Endothelial cell of umbilical vein (primary cell): Measurements from ENCODE around the gene TUBA1C. TPM values are rescaled to one million over a fixed set of nuclear protein-coding genes. Genes with fewer than 3 reads are reported as not detected.

ENCODE experiments used
- BruUV-seq: library from RNA; stranded (reverse); fragments of 400-500 nt; replicated peaks from 2 replicates; lab custom pipeline; 2021; lab: Mats Ljungman, UMichigan
- CTCF ChIA-PET: fragments of 300-600, 350-600 bp; sonication (Branson Sonifier 250); formaldehyde crosslinking; loops from one replicate; lab custom pipeline; 2021; ENCODE audit warnings: antibody characterized with exemption, inconsistent platforms; lab: Charles Lee
- POLR2A ChIA-PET: fragments of 300-600, 350-600 bp; sonication (Branson Sonifier 250); formaldehyde crosslinking; loops from one replicate; lab custom pipeline; 2021; ENCODE audit warnings: antibody characterized with exemption, inconsistent platforms; lab: Charles Lee
- DNase-seq: peaks from one replicate; pipeline ENCODE4 v3.0.0-alpha.2; 2011; ENCODE audit warnings: low read depth, low spot score
- FAIRE-seq: peaks from 2 replicates; lab custom pipeline; 2011; peaks lifted over from hg19 to GRCh38; lab: Jason Lieb, UNC
- H2AFZ ChIP-seq: 2 replicates; pipeline ENCODE4 v1.6.0; 2012; ENCODE audit warnings: low read depth, low read length, control low read depth, inconsistent platforms
- H3K27ac ChIP-seq: 2 replicates; pipeline ENCODE4 v1.5.1; 2011; ENCODE audit warnings: low read depth, mild to moderate bottlenecking, control low read depth, low read length, moderate library complexity; ENCODE audit not compliant: insufficient read depth
- H3K27me3 ChIP-seq, 2 experiments: 2 replicates each; pipeline versions ENCODE4 v1.6.0 to v1.6.1; 2011; ENCODE audit warnings: low read length in 2 of 2, mixed read lengths in 1 of 2; ENCODE audit not compliant: control insufficient read depth in 2 of 2, insufficient read depth in 2 of 2
- H3K36me3 ChIP-seq, 2 experiments: 2 replicates in 1 of 2; 3 replicates in 1 of 2; pipeline ENCODE4 v1.5.1; 2011; ENCODE audit warnings: low read length in 2 of 2, mild to moderate bottlenecking in 1 of 2, moderate library complexity in 1 of 2; ENCODE audit not compliant: control insufficient read depth in 2 of 2, insufficient read depth in 2 of 2; ENCODE audit errors: extremely low read depth in 1 of 2
- H3K4me1 ChIP-seq: 3 replicates; pipeline ENCODE4 v1.5.1; 2011; ENCODE audit warnings: mild to moderate bottlenecking, low read length; ENCODE audit not compliant: control insufficient read depth, insufficient read depth; ENCODE audit errors: extremely low read depth
- H3K4me2 ChIP-seq: 2 replicates; pipeline ENCODE4 v1.6.1; 2011; ENCODE audit warnings: low read length, control low read depth, mixed read lengths; ENCODE audit not compliant: insufficient read depth
- H3K4me3 ChIP-seq, 3 experiments: fragments of 200-600 bp in 1 of 3; sonication (generic), shearing (Covaris generic) in 1 of 3; replicated peaks in 1 of 3; 2 replicates each; pipeline ENCODE4 v1.5.1; 2011 to 2016; ENCODE audit warnings: control low read depth in 3 of 3, low read length in 3 of 3, mild to moderate bottlenecking in 2 of 3, inconsistent platforms in 1 of 3, low read depth in 1 of 3, moderate library complexity in 1 of 3; ENCODE audit not compliant: insufficient read depth in 1 of 3
- H3K79me2 ChIP-seq: 2 replicates; pipeline ENCODE4 v1.6.0; 2012; ENCODE audit warnings: low read length, inconsistent platforms; ENCODE audit not compliant: control insufficient read depth, insufficient read depth
- H3K9ac ChIP-seq: replicated peaks from 2 replicates; pipeline ENCODE3; 2011; ENCODE audit warnings: low read length, control low read depth; ENCODE audit not compliant: insufficient read depth; ENCODE audit errors: extremely low read depth
- H3K9me1 ChIP-seq: replicated peaks from 3 replicates; pipeline ENCODE4 v1.6.0; 2011; ENCODE audit warnings: mild to moderate bottlenecking, low read length; ENCODE audit not compliant: control insufficient read depth, insufficient read depth; ENCODE audit errors: extremely low read depth
- H3K9me3 ChIP-seq: replicated peaks from 2 replicates; pipeline ENCODE4 v1.5.1; 2012; ENCODE audit warnings: low read length, inconsistent platforms; ENCODE audit not compliant: control insufficient read depth, insufficient read depth
- H4K20me1 ChIP-seq: replicated peaks from 2 replicates; pipeline ENCODE3; 2011; ENCODE audit warnings: mild to moderate bottlenecking, low read length; ENCODE audit not compliant: control insufficient read depth, insufficient read depth; ENCODE audit errors: extremely low read depth
- EZH2 ChIP-seq: IDR thresholded peaks from 2 replicates; pipeline ENCODE4 v1.6.1; 2012; ENCODE audit warnings: borderline replicate concordance, low read depth, mild to moderate bottlenecking, moderate library complexity, low read length, inconsistent platforms; ENCODE audit not compliant: severe bottlenecking
- GATA2 ChIP-seq: IDR thresholded peaks from 2 replicates; pipeline ENCODE4 v1.7.0; 2011; ENCODE audit warnings: low read depth, mild to moderate bottlenecking, moderate library complexity, mixed read lengths, low read length; ENCODE audit not compliant: insufficient read length, insufficient read depth
- JUN ChIP-seq: IDR thresholded peaks from 2 replicates; pipeline ENCODE4 v1.6.1; 2011; ENCODE audit warnings: borderline replicate concordance, low read depth; ENCODE audit not compliant: insufficient read length, insufficient read depth
- MYC ChIP-seq: IDR thresholded peaks from one replicate; pipeline ENCODE4 v1.6.1; 2011; ENCODE audit warnings: mild to moderate bottlenecking, low read depth, low read length
- POLR2AphosphoS5 ChIP-seq: IDR thresholded peaks from 2 replicates; pipeline ENCODE4 v1.6.1; 2012; ENCODE audit warnings: low read depth, mild to moderate bottlenecking, control low read depth, low read length, moderate library complexity; ENCODE audit not compliant: insufficient read depth
- dilution Hi-C: fragments of 300-500 bp; cut with MboI; formaldehyde crosslinking; loops from one replicate; pipeline ENCODE4 v1.15.0; 2019; ENCODE audit warnings: low sequenced_read_pairs; ENCODE audit not compliant: extremely low pct_ligation_motif_present
- intact Hi-C: fragments of 100-400 bp; cut with micrococcal nuclease; formaldehyde crosslinking; loops from one replicate; pipeline ENCODE4 v1.10.0; 2022
- polyA plus RNA-seq, 4 experiments: library from polyadenylated mRNA; depleted of rRNA in 3 of 4; stranded (reverse) in 3 of 4; unstranded in 1 of 4; fragments of >200 nt; gene quantifications; 2 replicates each; pipeline versions ENCODE4 v1.2.1 to v1.2.3, GENCODE V29; 2011 to 2012; ENCODE audit warnings: missing spikeins in 1 of 4
- total RNA-seq: library from RNA; stranded (reverse); gene quantifications from 2 replicates; pipeline ENCODE4 v1.2.3, GENCODE V29; 2021

TUBA1C gene
- total and polyA plus RNA-seq, 2 donors (not counting 3 experiments of a cell fraction or from before 2014, with no cell fraction given), result 515 to 2,063 TPM

- Histone ChIP-seq H3K79me2 (no peaks in the 10 kb centered on the region), H3K9ac (no peak overlapping the region), H3K36me3 (no peaks in the 10 kb centered on the region), H3K4me2 (no peak overlapping the region), H3K4me1 (peaks cover 12% of the 10 kb centered on the region), H3K27me3 (no peaks in the 10 kb centered on the region), H4K20me1 (no peaks in the 10 kb centered on the region), H3K27ac (peak overlapping the region; percentile 42), H2AFZ (peak overlapping the region; percentile 68), H3K9me3 (no peaks in the 10 kb centered on the region), H3K9me1 (no peaks in the 10 kb centered on the region), H3K4me3 (no peak overlapping the region)
- FAIRE-seq, result no peak
- ChIA-PET CTCF (interaction anchor here (1.5 to 2.8 kb wide), 8 partner anchors 8 to 135 kb away, joined by 7 to 18 read pairs (median 12); partner anchors contain the start of genes TUBA1A and TUBA1B), POLR2A (interaction anchor here (1.8 kb wide), 1 partner anchor 45 kb away, joined by 10 read pairs; the partner anchor contains the start of gene TUBA1A)
- BruUV-seq, result TSS peak; percentile 22
- TF ChIP-seq EZH2 (no peak), GATA2 (no peak), MYC (no peak), JUN (no peak), POLR2AphosphoS5 (no peak)
- no peak for DNase-seq
- dilution Hi-C loops, result no loop called here
- intact Hi-C loops, result loop anchor here (1.0 to 2.0 kb wide), 4 partner anchors 31 to 104 kb away; partner anchors contain the start of genes TUBA1A and TUBA1C
Measured at GRCh38 chr12:49233842-49234526, 30.9 kb upstream of the TUBA1C start.

GRCh38 chr12:49236423-49236822 lies 28.5 kb upstream of the TUBA1C start:
- FAIRE-seq, result no peak
- peaks cover 12% of the 10 kb centered on the region for H3K4me1 ChIP-seq
- H3K79me2 ChIP-seq, result no peaks in the 10 kb centered on the region
- dilution Hi-C loops, result no loop called here
- H3K4me3 ChIP-seq, result no peak overlapping the region
- H3K27me3 ChIP-seq, result no peaks in the 10 kb centered on the region
- no peak overlapping the region for H3K4me2 ChIP-seq
- H3K9me3 ChIP-seq, result no peaks in the 10 kb centered on the region
- no peak overlapping the region for H2AFZ ChIP-seq
- TF ChIP-seq EZH2 (no peak), GATA2 (no peak)
- H4K20me1 ChIP-seq, result no peaks in the 10 kb centered on the region
- BruUV-seq, result no TSS peak
- ChIA-PET POLR2A (interaction anchor here (0.9 kb wide), 1 partner anchor 106 kb away, joined by 3 read pairs; the partner anchor contains the start of gene TUBA1B), CTCF (interaction anchor here (0.7 to 0.9 kb wide), 2 partner anchors 148 to 167 kb away, joined by 3 to 4 read pairs; partner anchors contain the start of gene RHEBL1)
- DNase-seq, result no peak
- no peak overlapping the region for H3K27ac ChIP-seq
- H3K9me1 ChIP-seq, result no peaks in the 10 kb centered on the region
- intact Hi-C loops, result no loop called here
- no peak overlapping the region for H3K9ac ChIP-seq
- H3K36me3 ChIP-seq, result no peaks in the 10 kb centered on the region
